ENCODE measurements around the gene IFNA8. TPM values are rescaled to one million over a fixed set of nuclear protein-coding genes. Genes with fewer than 3 reads are reported as not detected.
A peak's percentile ranks its signal among the peaks of the same experiment; 100 is the strongest.
"Not testable (repeated sequence)": the region's sequence is repeated elsewhere in the genome, so short reads cannot be mapped to it uniquely, and the experiment has no call there.

Gene IFNA8
- total RNA-seq = not detected

- no peak for DNase-seq
Observed at GRCh38 chr9:21408817-21409216, at the start of gene IFNA8. TSS of gene IFNA8 (plus strand) at chr9:21409117. CDS start at chr9:21409177, 60 bp downstream.

GRCh38 chr9:21362287-21362686 lies 46.6 kb upstream of the IFNA8 start:
- no peak for DNase-seq

- DNase-seq = not testable (repeated sequence)
Observed at GRCh38 chr9:21367169-21367568, 41.7 kb upstream of the IFNA8 start.

- no peak for DNase-seq
Observed at GRCh38 chr9:21367957-21368356, 41.0 kb upstream of the IFNA8 start, which contains the start of gene IFNA13. TSS of gene IFNA13 (minus strand) at chr9:21368057. CDS start at chr9:21368010, 47 bp downstream.

GRCh38 chr9:21371467-21371866 lies 37.5 kb upstream of the IFNA8 start:
- not testable (repeated sequence) for DNase-seq

- no peak for DNase-seq
Observed at GRCh38 chr9:21381448-21382339, 27.2 kb upstream of the IFNA8 start.

GRCh38 chr9:21383627-21384026 lies 25.3 kb upstream of the IFNA8 start:
- DNase-seq = no peak

GRCh38 chr9:21385131-21385670 lies 23.7 kb upstream of the IFNA8 start, which contains the start of gene IFNA2:
TSS of gene IFNA2 (minus strand) at chr9:21385398. CDS start at chr9:21385329, 69 bp downstream.
- DNase-seq = no peak

GRCh38 chr9:21392270-21392669 lies 16.6 kb upstream of the IFNA8 start:
- no peak for DNase-seq

- peak; percentile 26 for DNase-seq
Observed at GRCh38 chr9:21395778-21396717, 12.9 kb upstream of the IFNA8 start.

GRCh38 chr9:21398955-21399489 lies 9.9 kb upstream of the IFNA8 start:
- no peak for DNase-seq

- DNase-seq = no peak
Observed at GRCh38 chr9:21399956-21400355, 9.0 kb upstream of the IFNA8 start.

GRCh38 chr9:21402386-21403251 lies 6.3 kb upstream of the IFNA8 start:
- DNase-seq = peak; percentile 8

- no peak for DNase-seq
Observed at GRCh38 chr9:21404146-21404545, 4.8 kb upstream of the IFNA8 start.

GRCh38 chr9:21412107-21412506 lies 3.2 kb downstream of the IFNA8 start:
- no peak for DNase-seq

- DNase-seq = no peak
Observed at GRCh38 chr9:21413151-21413550, 4.2 kb downstream of the IFNA8 start.

GRCh38 chr9:21413624-21414023 lies 4.7 kb downstream of the IFNA8 start:
- no peak for DNase-seq

- DNase-seq = no peak
Observed at GRCh38 chr9:21414220-21414940, 5.5 kb downstream of the IFNA8 start.

- DNase-seq = no peak
Observed at GRCh38 chr9:21415493-21416267, 6.8 kb downstream of the IFNA8 start.

GRCh38 chr9:21428235-21428634 lies 19.3 kb downstream of the IFNA8 start:
- no peak for DNase-seq
